HG03025 (cell line): Measurements from ENCODE around the gene AXIN2.
"Not testable (repeated sequence)": the region's sequence is repeated elsewhere in the genome, so short reads cannot be mapped to it uniquely, and the experiment has no call there.

ENCODE experiments used
- ATAC-seq: cut with Tn5 transposase; IDR thresholded peaks from one replicate; pipeline ENCODE4 v1.9.1; 2021; ENCODE audit warnings: mild to moderate bottlenecking, moderate library complexity; ENCODE audit not compliant: unreplicated experiment, low FRiP score

Gene AXIN2

DNA sequence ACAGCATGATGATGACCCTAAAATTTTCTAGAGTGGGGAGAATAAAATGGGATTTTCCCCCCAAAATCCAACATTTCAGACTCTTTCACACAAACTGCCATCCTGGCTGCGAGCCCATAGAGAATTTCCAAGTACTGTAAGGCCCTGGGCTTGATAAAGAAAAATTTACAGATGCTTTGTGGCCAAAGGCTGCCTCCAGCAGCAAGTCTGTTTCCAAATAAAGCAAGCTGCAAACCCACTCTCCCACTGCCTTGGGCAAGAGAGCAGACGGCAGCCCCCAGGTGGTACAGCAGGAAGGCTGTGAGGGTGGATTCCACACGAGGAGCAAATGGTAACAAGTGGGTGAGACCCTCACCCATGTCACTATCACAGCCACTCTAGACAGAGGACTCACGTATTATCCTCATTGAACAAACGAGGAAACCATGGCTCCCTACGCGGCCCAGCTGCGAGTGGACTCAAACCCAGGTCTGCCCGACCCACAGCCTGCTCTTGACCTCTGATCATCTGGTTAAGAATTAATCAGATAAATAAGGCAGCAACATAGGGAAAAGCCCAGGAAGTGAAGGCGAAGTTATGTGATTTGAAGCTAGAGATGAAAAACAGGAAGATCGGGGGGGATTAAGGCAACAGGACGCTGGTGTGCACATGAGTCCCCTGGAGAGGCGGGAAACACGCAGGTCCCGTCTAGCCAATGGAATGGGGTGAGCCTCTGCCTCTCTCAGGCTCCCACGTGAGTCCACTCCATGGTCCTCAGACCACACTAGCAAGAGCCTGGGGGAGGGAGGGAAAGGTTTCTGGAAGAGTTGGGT, 37.4 kb downstream of the AXIN2 start:
- no peak for ATAC-seq

DNA sequence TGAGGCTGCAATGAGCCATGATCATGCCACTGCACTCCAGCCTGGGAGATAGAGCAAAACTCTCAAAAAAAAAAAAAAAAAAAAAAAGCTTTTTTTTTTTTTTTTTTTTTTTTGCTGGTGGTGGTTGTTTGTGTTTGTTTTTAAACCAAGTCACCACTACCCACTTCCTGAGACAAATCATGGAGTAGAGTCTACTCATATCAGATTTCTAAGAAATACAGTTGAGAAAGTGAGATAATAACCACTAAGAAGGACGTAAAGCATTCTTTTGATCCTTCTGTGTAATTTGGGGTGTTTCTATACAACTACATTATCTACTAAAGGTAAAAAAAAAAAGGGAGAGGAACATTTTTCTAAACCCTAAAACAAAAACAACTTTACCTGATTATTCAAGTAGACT, 38.0 kb downstream of the AXIN2 start:
- ATAC-seq = no peak

- ATAC-seq = no peak
These were observed 38.6 kb downstream of the AXIN2 start for GRCh38 chr17:65522751-65523404.

DNA sequence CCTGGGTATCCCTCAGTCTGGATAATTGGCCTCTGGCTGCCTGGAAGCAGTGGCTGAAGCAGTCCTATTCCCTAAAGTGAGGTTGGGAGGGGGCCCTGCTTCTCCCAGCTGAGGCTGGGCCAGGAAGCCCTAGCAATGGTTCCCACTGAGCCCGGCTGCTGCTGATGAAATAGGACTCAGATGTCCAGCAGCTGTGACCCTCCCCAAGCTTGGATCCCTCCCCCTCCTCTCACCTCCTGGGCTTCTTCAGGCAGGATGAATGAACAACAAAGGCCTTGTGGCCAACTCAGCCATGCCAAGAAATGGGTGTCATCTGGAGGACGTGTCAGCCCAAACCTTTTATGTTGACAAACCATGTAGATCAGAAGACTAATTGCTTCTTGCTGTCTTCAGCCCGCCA, 42.0 kb downstream of the AXIN2 start:
- ATAC-seq = no peak

DNA sequence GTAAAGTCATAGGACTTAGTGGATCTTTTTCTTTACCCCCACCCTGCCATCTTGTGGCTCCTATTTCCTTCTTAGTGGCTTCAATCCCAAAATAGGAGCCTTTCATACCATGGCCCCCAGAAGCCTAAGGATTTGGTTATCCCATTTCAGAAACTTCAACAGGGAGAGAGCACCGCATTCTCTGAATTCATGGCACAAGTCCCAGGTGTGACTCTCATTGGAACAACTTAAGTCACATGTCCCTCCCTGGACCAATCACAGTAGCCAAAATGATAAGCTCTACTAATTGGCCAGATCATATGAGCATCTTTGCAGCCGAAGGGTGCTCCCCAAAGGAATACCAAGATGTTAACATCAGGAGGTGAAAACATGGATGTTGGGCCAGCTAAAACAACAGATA, 43.2 kb downstream of the AXIN2 start:
- ATAC-seq = no peak

- ATAC-seq = no peak
These were observed 45.2 kb downstream of the AXIN2 start for GRCh38 chr17:65515959-65516948.

DNA sequence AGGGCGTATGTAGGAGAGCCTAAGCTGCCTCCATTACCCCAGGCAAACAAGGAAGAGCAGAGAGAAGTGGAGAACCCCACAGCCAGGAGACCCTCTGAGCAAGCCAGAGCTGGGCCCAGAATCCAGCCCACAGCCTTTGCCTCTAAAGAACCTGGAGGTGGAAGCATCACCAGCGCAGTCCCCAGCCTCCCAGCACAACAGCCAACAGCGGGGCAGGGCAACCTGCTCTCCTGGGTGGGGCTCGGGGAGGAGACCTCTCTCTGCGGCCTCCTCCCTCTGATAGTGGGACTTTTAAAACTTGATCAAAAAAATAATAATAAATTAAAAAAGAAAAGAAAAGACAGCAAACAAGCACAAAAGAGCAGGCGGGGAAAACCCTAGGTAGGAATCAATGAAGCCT, 45.9 kb downstream of the AXIN2 start:
- ATAC-seq = no peak

DNA sequence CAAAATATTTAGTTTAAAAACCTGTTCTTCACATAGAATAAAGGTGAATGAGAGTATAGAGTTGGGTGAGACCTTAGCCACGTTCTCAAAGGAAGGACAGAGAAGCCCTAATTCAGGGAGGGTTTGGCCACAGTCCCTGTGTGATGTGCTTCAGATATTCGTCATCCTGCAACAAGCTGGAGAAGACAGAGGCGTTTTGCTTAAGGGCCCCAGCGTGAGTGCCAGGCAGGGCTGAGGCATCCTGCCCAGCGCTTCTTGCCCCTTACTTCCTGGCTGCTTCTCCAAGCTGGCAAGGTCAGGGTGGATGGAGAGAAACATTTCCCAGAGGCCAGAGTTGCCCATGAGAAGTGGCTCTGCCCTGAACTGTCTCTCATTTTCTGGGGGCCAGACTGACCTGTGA, 46.9 kb downstream of the AXIN2 start:
- ATAC-seq = no peak

GRCh38 chr17:65514082-65514481, 47.4 kb downstream of the AXIN2 start:
- ATAC-seq = no peak

- ATAC-seq = no peak
These were observed 50.1 kb downstream of the AXIN2 start for GRCh38 chr17:65511316-65511715.

DNA sequence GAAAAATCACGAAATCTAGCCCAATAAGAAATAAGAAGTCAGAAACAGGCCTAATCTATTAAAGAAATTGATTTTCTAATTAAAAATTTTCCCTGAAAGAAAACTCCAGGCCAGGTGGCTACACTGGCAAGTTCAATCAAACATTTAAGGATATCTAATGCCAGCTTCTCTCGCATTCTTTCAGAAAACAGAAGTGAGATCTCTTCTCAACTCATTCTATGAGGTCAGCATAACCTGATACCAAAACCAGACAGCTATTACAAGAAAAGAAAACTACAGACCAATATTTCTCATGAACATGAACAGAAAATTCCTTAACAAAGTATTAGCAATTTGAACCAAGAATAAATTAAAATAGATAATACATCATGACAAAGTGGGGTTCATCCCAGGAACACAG, 52.4 kb downstream of the AXIN2 start:
- ATAC-seq = no peak

DNA sequence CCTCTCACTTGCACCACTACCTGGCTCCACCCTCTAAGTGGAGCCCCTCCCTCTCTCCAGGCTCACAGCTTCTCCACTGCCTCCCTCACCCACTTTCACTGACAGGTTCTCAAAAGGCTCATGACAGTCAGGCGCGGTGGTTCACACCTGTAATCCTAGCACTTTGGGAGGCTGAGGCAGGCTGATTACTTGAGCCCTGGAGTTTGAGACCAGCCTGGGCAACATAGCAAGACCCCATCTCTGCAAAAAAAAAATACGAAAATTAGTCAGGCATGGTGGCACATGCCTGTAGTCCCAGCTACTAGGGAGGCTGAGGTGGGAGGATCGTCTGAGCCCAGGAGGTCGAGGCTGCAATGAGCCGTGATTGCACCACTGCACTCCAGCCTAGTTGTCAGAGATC, 56.8 kb downstream of the AXIN2 start:
- ATAC-seq = not testable (repeated sequence)

GRCh38 chr17:65504141-65504540, 57.3 kb downstream of the AXIN2 start:
- ATAC-seq = no peak

DNA sequence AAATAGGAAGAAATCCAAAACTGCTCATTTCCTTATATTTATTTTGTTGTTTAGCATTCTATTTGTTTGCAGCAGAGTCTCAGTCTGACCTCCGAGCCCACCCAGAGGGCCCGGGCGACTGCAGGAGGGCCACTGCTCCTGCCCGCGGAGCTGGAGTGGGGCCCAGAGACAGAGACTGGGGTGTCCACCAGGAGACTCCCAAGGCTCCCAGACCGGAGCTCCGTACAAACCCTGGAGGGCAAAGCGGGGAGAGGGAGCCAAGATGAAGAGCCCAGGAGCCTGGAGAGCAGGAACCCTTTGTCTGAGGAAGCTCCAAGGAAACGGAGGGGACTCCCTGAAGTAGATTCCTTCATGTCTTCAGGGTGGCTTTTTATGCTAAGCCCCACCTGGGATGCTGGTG, 57.9 kb downstream of the AXIN2 start:
- no peak for ATAC-seq

DNA sequence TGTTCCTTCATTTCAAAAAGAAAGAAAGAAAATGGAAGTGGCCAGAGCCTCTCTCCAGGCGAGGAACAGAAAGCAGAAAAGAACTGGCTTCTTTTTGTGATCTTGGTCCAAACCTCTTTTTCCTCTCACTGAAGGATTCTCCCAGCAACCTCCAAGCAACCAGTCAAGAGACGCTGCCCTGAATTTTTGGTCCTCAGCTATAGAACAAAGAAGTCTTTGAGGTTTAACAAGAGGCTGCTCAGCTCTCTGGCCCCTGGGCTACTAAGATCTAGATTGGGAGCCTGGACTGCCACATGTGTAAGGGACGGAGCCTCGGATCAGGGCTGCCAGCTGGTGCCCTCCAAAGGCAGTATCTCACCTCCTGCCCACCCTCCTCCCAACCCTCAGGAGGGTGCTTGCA, 62.6 kb downstream of the AXIN2 start:
- no peak for ATAC-seq

- ATAC-seq = no peak
These were observed 64.6 kb downstream of the AXIN2 start for GRCh38 chr17:65496801-65497200.

DNA sequence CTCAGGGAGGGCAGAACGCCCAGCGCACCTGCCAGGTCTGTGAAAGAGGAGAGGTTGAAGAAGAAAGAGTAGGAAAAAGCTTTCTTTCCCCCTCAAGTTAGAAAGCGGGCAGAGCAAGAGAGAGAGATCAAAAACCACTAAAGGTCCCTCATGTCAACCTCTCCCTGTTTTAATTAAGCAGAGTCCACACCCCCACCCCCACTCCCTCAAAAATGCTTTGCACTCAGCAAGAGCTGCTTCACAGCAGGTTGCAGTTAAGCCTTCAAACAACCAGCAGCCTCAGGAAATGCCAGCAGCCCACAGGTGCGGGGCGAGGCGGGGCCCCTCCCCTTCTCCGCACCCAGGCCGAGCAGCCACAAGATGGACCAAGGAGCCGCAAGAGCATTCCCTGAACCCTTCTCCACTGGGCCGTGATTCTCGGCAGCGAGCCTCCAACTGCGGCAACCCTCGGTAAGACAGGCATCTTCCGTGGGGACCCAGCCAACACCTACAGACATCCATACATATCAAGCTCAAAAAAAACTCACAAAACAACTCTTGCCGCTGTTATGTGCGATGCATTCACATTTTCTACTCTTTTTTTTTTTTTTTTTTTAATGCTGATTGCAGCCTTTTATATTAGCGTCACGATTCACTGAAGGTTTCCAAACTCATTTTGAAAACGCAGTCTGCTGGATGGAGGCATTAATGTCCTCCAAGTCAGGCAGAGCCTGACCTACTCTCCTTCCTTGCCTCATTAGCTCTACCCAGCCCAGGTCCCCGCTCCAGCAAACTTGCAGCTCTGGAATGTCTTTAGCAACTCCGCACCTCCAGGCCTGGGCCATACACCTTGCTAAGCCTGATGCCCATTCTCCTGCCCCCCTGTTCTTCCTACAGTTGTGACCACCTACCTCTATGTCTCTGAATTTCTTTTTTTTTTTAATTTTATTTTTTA, 66.1 kb downstream of the AXIN2 start:
- ATAC-seq = no peak

- no peak for ATAC-seq
These were observed 71.9 kb downstream of the AXIN2 start for GRCh38 chr17:65489413-65490155.

DNA sequence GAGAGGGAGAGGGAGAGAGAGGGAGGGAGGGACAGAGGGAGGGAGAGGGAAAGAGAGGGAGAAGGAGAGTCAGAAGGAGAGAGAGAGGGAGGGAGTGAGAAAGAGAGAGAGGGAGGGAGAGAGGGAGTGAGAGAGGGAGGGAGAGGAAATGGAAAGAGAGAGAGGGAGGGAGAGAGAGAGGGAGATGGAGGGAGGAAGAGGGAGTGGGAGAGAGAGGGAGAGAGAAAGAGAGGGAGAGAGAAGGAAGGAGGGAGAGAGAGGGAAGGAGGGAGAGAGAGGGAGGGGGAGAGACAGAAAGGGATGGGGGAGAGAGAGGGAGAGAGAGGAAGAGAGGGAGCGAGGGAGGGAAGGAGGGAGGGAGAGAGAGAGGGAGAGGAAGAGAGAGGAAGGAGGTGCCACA, 72.8 kb downstream of the AXIN2 start:
- ATAC-seq = no peak
